ENCODE measurements around the gene NUBPL.

GRCh38 chr14:31619440-31619839 is 58.2 kb downstream of the NUBPL start:
- TF ChIP-seq CTCF (IDR thresholded peaks at IDR 0.05; ENCODE audit: low read depth, low read length, poor library complexity, severe bottlenecking) (no peak), EZH2phosphoT487 (IDR thresholded peaks at IDR 0.05; ENCODE audit: borderline replicate concordance, low read length) (no peak)

Data from DOHH2 (cell line).